ENCODE results near the gene ADGRB3.

The ADGRB3 gene

GRCh38 chr6:68710916-68711315, 75.8 kb downstream of the ADGRB3 start:
- TF ChIP-seq, protein P1, sequence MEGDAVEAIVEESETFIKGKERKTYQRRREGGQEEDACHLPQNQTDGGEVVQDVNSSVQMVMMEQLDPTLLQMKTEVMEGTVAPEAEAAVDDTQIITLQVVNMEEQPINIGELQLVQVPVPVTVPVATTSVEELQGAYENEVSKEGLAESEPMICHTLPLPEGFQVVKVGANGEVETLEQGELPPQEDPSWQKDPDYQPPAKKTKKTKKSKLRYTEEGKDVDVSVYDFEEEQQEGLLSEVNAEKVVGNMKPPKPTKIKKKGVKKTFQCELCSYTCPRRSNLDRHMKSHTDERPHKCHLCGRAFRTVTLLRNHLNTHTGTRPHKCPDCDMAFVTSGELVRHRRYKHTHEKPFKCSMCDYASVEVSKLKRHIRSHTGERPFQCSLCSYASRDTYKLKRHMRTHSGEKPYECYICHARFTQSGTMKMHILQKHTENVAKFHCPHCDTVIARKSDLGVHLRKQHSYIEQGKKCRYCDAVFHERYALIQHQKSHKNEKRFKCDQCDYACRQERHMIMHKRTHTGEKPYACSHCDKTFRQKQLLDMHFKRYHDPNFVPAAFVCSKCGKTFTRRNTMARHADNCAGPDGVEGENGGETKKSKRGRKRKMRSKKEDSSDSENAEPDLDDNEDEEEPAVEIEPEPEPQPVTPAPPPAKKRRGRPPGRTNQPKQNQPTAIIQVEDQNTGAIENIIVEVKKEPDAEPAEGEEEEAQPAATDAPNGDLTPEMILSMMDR (IDR thresholded peaks at IDR 0.05; ENCODE audit: low read depth, low read length, missing control alignments): no peak
- no peak overlapping the region for H3K4me3 ChIP-seq (ENCODE audit: low read depth, low read length)
- no peak for DNase-seq (ENCODE audit: low read depth)

DNA sequence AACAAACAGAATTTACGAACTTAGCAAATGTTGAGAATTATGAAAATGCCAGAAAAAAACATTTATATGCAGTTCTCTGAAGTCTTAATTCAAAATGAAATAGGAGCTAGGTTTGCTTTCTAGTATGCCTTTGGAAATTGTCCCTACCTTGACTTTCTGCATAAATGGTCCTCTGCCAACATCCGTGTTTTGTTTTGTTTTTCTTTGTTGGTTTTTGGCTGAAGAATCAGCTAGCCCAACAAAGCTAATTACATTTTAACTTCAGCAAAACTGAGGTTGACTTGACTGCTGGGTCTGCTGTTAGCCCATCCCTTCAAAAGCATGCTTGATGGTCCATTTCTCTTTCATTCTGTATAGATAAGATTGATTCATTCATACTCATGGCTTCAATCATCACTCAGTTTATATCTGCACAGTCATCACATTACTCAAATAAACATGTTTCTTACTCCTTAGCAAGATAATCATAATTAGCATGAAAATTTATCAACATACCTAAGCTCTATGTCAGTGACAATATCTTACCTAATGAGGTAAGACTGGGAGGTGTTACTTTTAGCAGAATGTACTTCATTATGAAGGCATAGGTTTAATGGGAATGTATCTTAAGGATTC, 76.4 kb downstream of the ADGRB3 start:
- TF ChIP-seq, protein P1 (IDR thresholded peaks at IDR 0.05; ENCODE audit: low read depth, low read length, missing control alignments): no peak
- no peak overlapping the region for H3K4me3 ChIP-seq (ENCODE audit: low read depth, low read length)
- DNase-seq (ENCODE audit: low read depth): no peak

DNA sequence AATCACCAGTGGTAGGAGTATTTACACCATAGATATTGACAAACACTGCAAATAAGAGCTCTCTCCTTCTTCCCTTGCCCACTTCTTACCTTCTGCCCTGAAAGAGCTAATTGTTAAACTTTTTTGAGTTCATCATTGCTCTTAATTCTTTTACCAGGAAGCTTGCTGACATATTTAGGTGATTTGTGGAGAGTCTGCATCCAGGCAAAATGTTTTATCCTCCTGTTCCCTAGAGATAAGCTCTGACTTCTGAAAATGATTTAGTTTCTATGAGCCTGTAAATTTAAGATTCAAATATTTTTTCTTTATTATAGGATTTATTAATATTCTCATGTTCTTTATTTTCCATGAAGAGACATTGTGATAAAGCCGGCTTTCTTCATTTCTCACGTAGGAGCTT, 81.5 kb downstream of the ADGRB3 start:
- no peak overlapping the region for H3K4me3 ChIP-seq (ENCODE audit: low read depth, low read length)
- no peak for DNase-seq (ENCODE audit: low read depth)
- TF ChIP-seq, protein P1 (IDR thresholded peaks at IDR 0.05; ENCODE audit: low read depth, low read length, missing control alignments): no peak

DNA sequence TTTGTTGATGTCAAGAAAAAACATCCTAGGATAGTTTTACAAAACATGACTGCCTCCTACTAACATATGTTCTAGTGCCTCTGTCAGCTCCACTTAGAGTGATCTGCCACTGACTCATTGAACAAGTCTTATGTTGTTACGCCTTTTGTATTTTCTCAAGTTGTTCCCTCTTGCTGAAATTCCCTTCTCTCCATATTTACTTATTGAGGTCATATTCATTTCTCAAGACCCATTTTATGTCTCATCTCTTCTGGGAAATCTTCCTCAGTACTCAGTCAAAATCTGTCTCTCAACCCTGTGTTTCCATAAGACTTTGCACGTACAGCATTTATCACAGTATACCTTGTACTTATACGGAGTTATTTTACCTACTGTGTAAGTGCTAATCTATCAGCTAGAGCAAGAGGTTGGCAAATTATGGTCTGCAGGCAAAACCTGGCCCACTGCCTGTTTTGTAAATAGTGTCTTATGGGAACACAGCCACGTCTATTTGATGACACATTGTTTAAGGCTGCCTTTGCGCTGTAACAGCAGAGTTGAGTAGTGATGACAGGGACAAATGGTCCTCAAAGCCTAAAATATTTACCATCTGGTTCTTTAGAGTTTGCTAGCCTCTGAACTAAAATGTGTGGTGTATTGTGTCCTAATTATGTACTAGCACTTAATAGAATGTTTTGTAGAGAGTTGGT, 83.4 kb downstream of the ADGRB3 start:
- TF ChIP-seq, protein P1 (IDR thresholded peaks at IDR 0.05; ENCODE audit: low read depth, low read length, missing control alignments): no peak
- no peak overlapping the region for H3K4me3 ChIP-seq (ENCODE audit: low read depth, low read length)
- DNase-seq (ENCODE audit: low read depth): no peak

- TF ChIP-seq, protein P1 (IDR thresholded peaks at IDR 0.05; ENCODE audit: low read depth, low read length, missing control alignments): no peak
Measured at GRCh38 chr6:68719761-68720160, 84.7 kb downstream of the ADGRB3 start.

DNA sequence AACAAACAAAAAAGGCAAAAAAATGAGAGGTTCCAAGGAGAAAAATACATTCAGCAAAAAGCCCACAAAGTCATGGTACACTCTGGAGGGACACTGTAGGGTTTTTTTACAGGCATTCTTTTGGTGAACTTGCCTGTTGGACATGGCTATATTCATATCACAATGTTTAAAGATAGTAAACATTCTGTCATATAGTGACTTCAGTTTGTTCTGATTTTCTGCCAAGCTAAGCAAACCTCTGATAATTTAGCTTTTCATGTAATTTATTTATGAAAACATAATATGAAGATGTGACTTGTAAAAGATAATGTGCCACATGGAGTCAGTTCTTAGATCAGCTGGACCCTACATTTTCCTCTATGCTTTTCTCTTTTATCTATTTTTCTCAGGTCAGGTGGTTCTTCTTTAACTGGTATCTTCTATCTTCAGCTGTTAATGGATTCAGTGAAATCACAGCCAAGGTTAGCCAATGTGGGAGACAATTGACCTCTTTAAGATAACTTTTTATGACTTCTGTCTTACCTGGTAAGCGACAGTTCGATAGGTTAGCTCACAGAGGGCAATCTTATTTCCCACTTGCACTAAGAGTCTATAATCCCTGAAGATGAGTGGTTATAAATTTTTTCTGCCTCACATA, 87.9 kb downstream of the ADGRB3 start:
- no peak overlapping the region for H3K4me3 ChIP-seq (ENCODE audit: low read depth, low read length)
- no peak for DNase-seq (ENCODE audit: low read depth)
- TF ChIP-seq, protein P1 (IDR thresholded peaks at IDR 0.05; ENCODE audit: low read depth, low read length, missing control alignments): no peak

More at GRCh38 chr6:68719761-68720160, 84.7 kb downstream of the ADGRB3 start:
- no peak for DNase-seq (ENCODE audit: low read depth)
- no peak overlapping the region for H3K4me3 ChIP-seq (ENCODE audit: low read depth, low read length)

Measured in GM12864 (cell line).